ENCODE results near the gene ZNF683. TPM values are rescaled to one million over a fixed set of nuclear protein-coding genes. Genes with fewer than 3 reads are reported as not detected.
A peak's percentile ranks its signal among the peaks of the same experiment; 100 is the strongest.

The ZNF683 gene
- total and polyA plus RNA-seq, 9 of the 15 experiments (the other 6 are each of a cell fraction or from before 2014, with no cell fraction given): not detected

DNA sequence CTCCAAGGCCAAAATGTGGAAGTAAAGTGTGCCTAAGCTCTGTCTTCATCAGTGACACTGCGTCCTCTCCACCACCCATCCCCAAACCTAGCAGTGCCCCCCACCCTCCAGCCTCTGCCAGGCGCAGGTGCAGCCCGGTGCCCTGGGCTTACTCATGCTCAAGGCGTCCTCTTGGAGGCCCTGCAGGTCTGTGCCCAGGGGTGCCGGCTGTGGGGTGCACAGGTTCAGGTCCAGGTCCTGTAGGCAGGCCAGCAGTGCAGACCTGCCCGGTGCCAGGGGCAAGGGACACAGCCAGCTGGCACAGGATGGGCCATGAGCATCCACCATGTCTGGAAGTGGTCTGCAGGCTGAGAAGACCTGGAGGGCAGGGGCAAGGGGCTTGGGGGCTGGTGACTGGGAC is 5.1 kb downstream of the ZNF683 start:
- Histone ChIP-seq H3K79me2 (ENCODE audit: control insufficient read depth, insufficient read depth, low read length) (no peaks in the 10 kb centered on the region), H3K4me1 (replicated peaks in 1 of 2; ENCODE audit: control insufficient read depth in 2 of 2, insufficient read depth in 2 of 2, low read length in 2 of 2) (peaks cover 0 to 9% of the 10 kb centered on the region in 2 experiments; a peak in 3 of 5 replicates), H3K36me3 (ENCODE audit: control insufficient read depth, insufficient read depth, low read length) (no peaks in the 10 kb centered on the region), H3K9me3 (replicated peaks; ENCODE audit: control insufficient read depth, insufficient read depth, low read depth, low read length) (peaks cover 4% of the 10 kb centered on the region; the same call in 1 of the 2 replicates), H3K9ac (ENCODE audit: insufficient read depth in 1 of 2, low read depth in 2 of 2, low read length in 2 of 2) (0 out of 4 replicates have a peak overlapping the region, but pooled peaks of 1 of the 2 experiments have one; percentile 1), H3K9me1 (ENCODE audit: control insufficient read depth, insufficient read depth, low read length) (no peaks in the 10 kb centered on the region), H3K27me3 (ENCODE audit: control insufficient read depth in 2 of 2, insufficient read depth in 2 of 2, low read length in 2 of 2) (no peaks in the 10 kb centered on the region), H3K27ac (ENCODE audit: extremely low read depth, low read depth, low read length) (no peak overlapping the region), H3K4me3 (no peak overlapping the region), H2AFZ (ENCODE audit: low read depth, low read length) (no peak overlapping the region), H4K20me1 (replicated peaks; ENCODE audit: control insufficient read depth, insufficient read depth, low read length) (no peaks in the 10 kb centered on the region), H3K4me2 (ENCODE audit: insufficient read depth, low read length) (no peak overlapping the region)
- intact Hi-C loops (cut with micrococcal nuclease): no loop called here
- in situ Hi-C loops (cut with MboI): no loop called here
- ATAC-seq (no peak), DNase-seq (ENCODE audit: extremely low read depth in 1 of 4, low spot score in 3 of 4) (no peak), FAIRE-seq (no peak)
- WGBS (ENCODE audit: insufficient coverage, low coverage, missing lambda C conversion rate): 18% methylated on average over 5 of the region's 6 CpGs
- POLR2A ChIA-PET: interaction anchor here (0.7 to 1.2 kb wide), 4 partner anchors 9 to 192 kb away, joined by 3 read pairs; no protein-coding TSS in a partner anchor
- CTCF ChIA-PET (ENCODE audit: low intra/inter-chr PET ratio): no interaction called here
- TF ChIP-seq BRF1 (IDR thresholded peaks at IDR 0.05; ENCODE audit: borderline replicate concordance, extremely low read depth, insufficient read length): no peak
- no peak for TF ChIP-seq LEF1 (IDR thresholded peaks at IDR 0.05)
- TF ChIP-seq ARNT (IDR thresholded peaks at IDR 0.05): no peak
- TF ChIP-seq, protein P1, sequence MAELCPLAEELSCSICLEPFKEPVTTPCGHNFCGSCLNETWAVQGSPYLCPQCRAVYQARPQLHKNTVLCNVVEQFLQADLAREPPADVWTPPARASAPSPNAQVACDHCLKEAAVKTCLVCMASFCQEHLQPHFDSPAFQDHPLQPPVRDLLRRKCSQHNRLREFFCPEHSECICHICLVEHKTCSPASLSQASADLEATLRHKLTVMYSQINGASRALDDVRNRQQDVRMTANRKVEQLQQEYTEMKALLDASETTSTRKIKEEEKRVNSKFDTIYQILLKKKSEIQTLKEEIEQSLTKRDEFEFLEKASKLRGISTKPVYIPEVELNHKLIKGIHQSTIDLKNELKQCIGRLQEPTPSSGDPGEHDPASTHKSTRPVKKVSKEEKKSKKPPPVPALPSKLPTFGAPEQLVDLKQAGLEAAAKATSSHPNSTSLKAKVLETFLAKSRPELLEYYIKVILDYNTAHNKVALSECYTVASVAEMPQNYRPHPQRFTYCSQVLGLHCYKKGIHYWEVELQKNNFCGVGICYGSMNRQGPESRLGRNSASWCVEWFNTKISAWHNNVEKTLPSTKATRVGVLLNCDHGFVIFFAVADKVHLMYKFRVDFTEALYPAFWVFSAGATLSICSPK (IDR thresholded peaks at IDR 0.05; ENCODE audit: borderline replicate concordance): no peak
- TF ChIP-seq RBM39 (optimal IDR thresholded peaks at IDR 0.05; ENCODE audit: low read depth, low read length): no peak
- TF ChIP-seq, protein P2, sequence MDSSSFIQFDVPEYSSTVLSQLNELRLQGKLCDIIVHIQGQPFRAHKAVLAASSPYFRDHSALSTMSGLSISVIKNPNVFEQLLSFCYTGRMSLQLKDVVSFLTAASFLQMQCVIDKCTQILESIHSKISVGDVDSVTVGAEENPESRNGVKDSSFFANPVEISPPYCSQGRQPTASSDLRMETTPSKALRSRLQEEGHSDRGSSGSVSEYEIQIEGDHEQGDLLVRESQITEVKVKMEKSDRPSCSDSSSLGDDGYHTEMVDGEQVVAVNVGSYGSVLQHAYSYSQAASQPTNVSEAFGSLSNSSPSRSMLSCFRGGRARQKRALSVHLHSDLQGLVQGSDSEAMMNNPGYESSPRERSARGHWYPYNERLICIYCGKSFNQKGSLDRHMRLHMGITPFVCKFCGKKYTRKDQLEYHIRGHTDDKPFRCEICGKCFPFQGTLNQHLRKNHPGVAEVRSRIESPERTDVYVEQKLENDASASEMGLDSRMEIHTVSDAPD (CRISPR knock-in tag; IDR thresholded peaks at IDR 0.05): no peak
- TF ChIP-seq, protein P3, sequence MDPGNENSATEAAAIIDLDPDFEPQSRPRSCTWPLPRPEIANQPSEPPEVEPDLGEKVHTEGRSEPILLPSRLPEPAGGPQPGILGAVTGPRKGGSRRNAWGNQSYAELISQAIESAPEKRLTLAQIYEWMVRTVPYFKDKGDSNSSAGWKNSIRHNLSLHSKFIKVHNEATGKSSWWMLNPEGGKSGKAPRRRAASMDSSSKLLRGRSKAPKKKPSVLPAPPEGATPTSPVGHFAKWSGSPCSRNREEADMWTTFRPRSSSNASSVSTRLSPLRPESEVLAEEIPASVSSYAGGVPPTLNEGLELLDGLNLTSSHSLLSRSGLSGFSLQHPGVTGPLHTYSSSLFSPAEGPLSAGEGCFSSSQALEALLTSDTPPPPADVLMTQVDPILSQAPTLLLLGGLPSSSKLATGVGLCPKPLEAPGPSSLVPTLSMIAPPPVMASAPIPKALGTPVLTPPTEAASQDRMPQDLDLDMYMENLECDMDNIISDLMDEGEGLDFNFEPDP (CRISPR knock-in tag; IDR thresholded peaks at IDR 0.05): no peak
- no peak for TF ChIP-seq CREM (IDR thresholded peaks at IDR 0.05; ENCODE audit: low read depth)
- no peak for TF ChIP-seq KAT8 (IDR thresholded peaks at IDR 0.05; ENCODE audit: low read depth)
- TF ChIP-seq BRD4 (IDR thresholded peaks at IDR 0.05): no peak
- TF ChIP-seq BCL6 (CRISPR knock-in tag; IDR thresholded peaks at IDR 0.05): no peak
- TF ChIP-seq MEF2A (IDR thresholded peaks at IDR 0.05; ENCODE audit: control insufficient read depth, low read depth, low read length): no peak
- BruUV-seq (replicated peaks): no TSS peak
